Activated T-helper 17 cell treated with anti-CD3 and anti-CD28 coated beads, Interleukin-2, amount 50 U/mL, for 72 hours (primary cell): ENCODE measurements around the gene DISP3. TPM values are rescaled to one million over a fixed set of nuclear protein-coding genes. Genes with fewer than 3 reads are reported as not detected.
"Not testable (repeated sequence)": the region's sequence is repeated elsewhere in the genome, so short reads cannot be mapped to it uniquely, and the experiment has no call there.

Experiments
- ATAC-seq: fragments of 150-1000 bp; cut with Tn5 transposase; replicated peaks from 2 replicates; pipeline ENCODE4 v1.10.0; 2021; ENCODE audit warnings: mild to moderate bottlenecking, moderate library complexity
- H3K27ac Mint-ChIP-seq: one replicate; pipeline ENCODE4 v1.8.0; 2022; ENCODE audit warnings: mixed read lengths
- H3K27me3 Mint-ChIP-seq: one replicate; pipeline ENCODE4 v1.8.0; 2022; ENCODE audit warnings: mixed read lengths
- H3K36me3 Mint-ChIP-seq: one replicate; pipeline ENCODE4 v1.8.0; 2022; ENCODE audit warnings: low read depth, mild to moderate bottlenecking, mixed read lengths
- H3K4me1 Mint-ChIP-seq: one replicate; pipeline ENCODE4 v1.8.0; 2022; ENCODE audit warnings: mixed read lengths
- H3K4me3 Mint-ChIP-seq: one replicate; pipeline ENCODE4 v1.8.0; 2022; ENCODE audit warnings: mild to moderate bottlenecking, mixed read lengths
- H3K9me3 Mint-ChIP-seq: one replicate; pipeline ENCODE4 v1.8.0; 2022; ENCODE audit warnings: mixed read lengths
- total RNA-seq, 2 donors: library from RNA; stranded (reverse); gene quantifications; one replicate each; pipeline ENCODE4 v1.2.3, GENCODE V29; 2022

Gene DISP3
- total RNA-seq, 2 donors from 2014 or later = 0.56 to 1.8 TPM

GRCh38 chr1:11579506-11579905 lies 100.6 kb downstream of the DISP3 start:
- no peaks in the 10 kb centered on the region for H3K9me3 Mint-ChIP-seq

GRCh38 chr1:11580049-11580448 lies 101.1 kb downstream of the DISP3 start:
- H3K4me1 Mint-ChIP-seq, H3K9me3 Mint-ChIP-seq, H3K36me3 Mint-ChIP-seq, ATAC-seq, H3K4me3 Mint-ChIP-seq, H3K27ac Mint-ChIP-seq: not testable (repeated sequence)
- H3K27me3 Mint-ChIP-seq = peaks cover 20% of the 10 kb centered on the region

More at GRCh38 chr1:11579506-11579905, 100.6 kb downstream of the DISP3 start:
- Mint-ChIP-seq H3K4me3 (no peak overlapping the region), H3K27me3 (peaks cover 20% of the 10 kb centered on the region), H3K4me1 (no peaks in the 10 kb centered on the region), H3K36me3 (no peaks in the 10 kb centered on the region), H3K27ac (no peak overlapping the region)
- ATAC-seq = no peak

DNA sequence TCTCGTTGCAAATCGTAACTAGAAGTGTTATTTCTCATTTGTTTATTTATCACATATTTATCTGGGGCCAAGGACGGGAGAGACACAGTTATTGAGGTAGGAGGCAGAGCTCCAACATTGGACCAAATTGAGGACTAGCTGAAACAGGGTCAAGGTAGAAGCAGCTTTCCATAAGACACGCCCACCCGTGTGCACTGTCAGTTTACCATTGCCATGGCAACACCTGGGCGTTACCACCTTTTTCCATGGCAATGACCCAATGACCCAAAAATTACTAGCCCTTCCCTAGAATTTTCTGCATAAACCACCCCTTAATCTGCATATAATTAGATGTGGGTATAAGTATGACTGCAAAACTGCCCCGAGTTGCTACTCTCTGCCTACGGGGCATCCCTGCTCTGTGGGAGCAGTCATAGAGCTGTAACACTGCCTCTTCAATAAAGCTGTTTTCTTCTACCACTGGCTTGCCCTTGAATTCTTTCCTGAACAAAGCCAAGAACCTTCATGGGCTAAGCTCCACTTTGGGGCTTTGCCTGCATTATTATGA lies 102.6 kb downstream of the DISP3 start:
- no peaks in the 10 kb centered on the region for H3K9me3 Mint-ChIP-seq
- no peak overlapping the region for H3K4me3 Mint-ChIP-seq
- no peak for ATAC-seq
- H3K27me3 Mint-ChIP-seq = peaks cover 26% of the 10 kb centered on the region
- H3K27ac Mint-ChIP-seq = no peak overlapping the region
- no peaks in the 10 kb centered on the region for H3K36me3 Mint-ChIP-seq
- no peaks in the 10 kb centered on the region for H3K4me1 Mint-ChIP-seq

DNA sequence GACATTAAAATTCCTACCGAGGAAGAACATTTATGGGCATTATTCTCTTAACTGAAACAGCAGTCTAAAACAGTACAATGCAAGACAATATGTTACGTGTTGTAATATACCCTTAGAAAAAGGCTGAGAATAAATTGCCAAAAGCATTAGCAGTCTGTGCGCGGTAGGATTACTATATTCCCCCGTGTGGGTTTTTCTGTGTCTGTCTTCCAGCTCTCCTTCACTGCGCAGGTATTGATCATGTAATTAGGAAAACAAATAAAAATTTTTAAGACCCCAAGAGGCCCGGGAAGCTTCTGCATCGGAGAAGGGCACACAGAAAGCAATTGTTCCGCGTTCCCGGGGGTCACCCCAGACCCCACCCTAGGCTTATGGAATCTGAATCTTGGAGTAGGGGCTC lies 106.4 kb downstream of the DISP3 start:
- Mint-ChIP-seq H3K4me3 (no peak overlapping the region), H3K27ac (no peak overlapping the region), H3K9me3 (peaks cover 4% of the 10 kb centered on the region), H3K36me3 (no peaks in the 10 kb centered on the region), H3K4me1 (peaks cover 3% of the 10 kb centered on the region), H3K27me3 (peaks cover 29% of the 10 kb centered on the region)
- no peak for ATAC-seq

Other genes with a start within 250 kb of the DISP3 start
- gene MTOR, start 216.6 kb upstream of the DISP3 start, total RNA-seq = 10 to 100 TPM; 22.4 to 38.0 TPM
- 10 to 100 TPM; 17.8 to 43.8 TPM for gene UBIAD1, start 206.0 kb upstream of the DISP3 start, total RNA-seq
- gene FBXO2, start 175.3 kb downstream of the DISP3 start, total RNA-seq = 1 to 10 TPM; 1.3 to 4.0 TPM
- gene FBXO44, start 175.7 kb downstream of the DISP3 start, total RNA-seq = 10 to 100 TPM; 13.8 to 21.7 TPM
- gene FBXO6, start 185.0 kb downstream of the DISP3 start, total RNA-seq = 1 to 10 TPM; 2.0 to 6.2 TPM
- gene MAD2L2, start 202.0 kb downstream of the DISP3 start, total RNA-seq = 10 to 100 TPM; 63.1 to 63.3 TPM
- under 1 TPM; 0.04 to 0.13 TPM for gene DRAXIN, start 212.6 kb downstream of the DISP3 start, total RNA-seq